Sigmoid colon (tissue), 7 donors: ENCODE results near the gene TNFAIP8L3. TPM values are rescaled to one million over a fixed set of nuclear protein-coding genes. Genes with fewer than 3 reads are reported as not detected.
"Not testable (repeated sequence)": the region's sequence is repeated elsewhere in the genome, so short reads cannot be mapped to it uniquely, and the experiment has no call there.

ENCODE experiments used
- DNase-seq: peaks from one replicate; pipeline ENCODE4 v3.0.0-alpha.2; 2019
- H3K27ac ChIP-seq, 4 donors: fragments of 200-600 bp; sonication (generic); one replicate each; pipeline ENCODE4 v1.5.1; 2016 to 2019; ENCODE audit warnings: mild to moderate bottlenecking in 1 of 4
- H3K27me3 ChIP-seq, 3 donors: fragments of 200-600 bp; sonication (generic); one replicate each; pipeline ENCODE4 v1.5.1; 2019; ENCODE audit warnings: mild to moderate bottlenecking in 1 of 3
- H3K36me3 ChIP-seq, 4 donors: fragments of 200-600 bp; sonication (generic); one replicate each; pipeline ENCODE4 v1.5.1; 2016 to 2019
- H3K4me1 ChIP-seq, 4 donors: fragments of 200-600 bp; sonication (generic); one replicate each; pipeline ENCODE4 v1.5.1; 2017 to 2019
- H3K4me3 ChIP-seq, 4 donors: fragments of 200-600 bp; sonication (generic); one replicate each; pipeline ENCODE4 v1.5.1; 2017 to 2019; ENCODE audit warnings: mild to moderate bottlenecking in 2 of 4, moderate library complexity in 1 of 4
- H3K9me3 ChIP-seq, 4 donors: fragments of 200-600 bp in 3 of 4; sonication (generic) in 3 of 4; one replicate each; pipeline versions ENCODE4 v1.5.1 to v1.6.1; 2013 to 2019
- EP300 ChIP-seq, 4 donors: sonication (generic); formaldehyde crosslinking; IDR thresholded peaks; one replicate each; pipeline ENCODE4 v1.6.1; 2017; ENCODE audit warnings: antibody characterized with exemption in 4 of 4
- POLR2A ChIP-seq, 2 donors: fragments of 450-650 bp; IDR thresholded peaks; one replicate each; pipeline ENCODE4 v1.6.1; 2016; ENCODE audit warnings: antibody characterized with exemption in 2 of 2, mild to moderate bottlenecking in 2 of 2, moderate library complexity in 2 of 2
- POLR2AphosphoS5 ChIP-seq, 4 donors: sonication (generic); formaldehyde crosslinking; IDR thresholded peaks; one replicate each; pipeline ENCODE4 v1.6.1; 2017; ENCODE audit warnings: antibody characterized with exemption in 4 of 4
- WGBS, 2 donors: extraction: QIAGEN DNeasy Blood & Tissue Kit; methylation state at CpG; one replicate each; pipeline ENCODE4 v1.1.7; 2013; 5-methylcytosine and 5-hydroxymethylcytosine counted together
- intact Hi-C: fragments of 100-400 bp; cut with DNase I; formaldehyde crosslinking; loops from one replicate; pipeline ENCODE4 v1.15.1; 2023
- polyA plus RNA-seq, 3 donors: library from polyadenylated mRNA; stranded (reverse); fragments of 200-250 nt; gene quantifications; one replicate each; pipeline ENCODE4 v1.2.3, GENCODE V29; 2013
- total RNA-seq, 4 donors: library from RNA; depleted of rRNA; stranded (reverse); fragments of >200 nt; gene quantifications; one replicate each; pipeline ENCODE4 v1.1.0, GENCODE V29; 2016
- TF ChIP-seq, protein P1 (sequence below), 4 experiments: fragments of 450-650 bp in 3 of 4; fragments of 200-600 bp in 1 of 4; IDR thresholded peaks; one replicate each; pipeline ENCODE4 v1.5.1; 2016 to 2019; ENCODE audit warnings: antibody characterized with exemption in 4 of 4, mild to moderate bottlenecking in 3 of 4, moderate library complexity in 2 of 4
- donor health status: healthy with polysubstance abuse.
- donor health status: Bipolar disorder and iron deficiency.
- donor health status: healthy.

The TNFAIP8L3 gene
- total and polyA plus RNA-seq, 7 donors, result 6.1 to 13.5 (median 9.2) TPM

DNA sequence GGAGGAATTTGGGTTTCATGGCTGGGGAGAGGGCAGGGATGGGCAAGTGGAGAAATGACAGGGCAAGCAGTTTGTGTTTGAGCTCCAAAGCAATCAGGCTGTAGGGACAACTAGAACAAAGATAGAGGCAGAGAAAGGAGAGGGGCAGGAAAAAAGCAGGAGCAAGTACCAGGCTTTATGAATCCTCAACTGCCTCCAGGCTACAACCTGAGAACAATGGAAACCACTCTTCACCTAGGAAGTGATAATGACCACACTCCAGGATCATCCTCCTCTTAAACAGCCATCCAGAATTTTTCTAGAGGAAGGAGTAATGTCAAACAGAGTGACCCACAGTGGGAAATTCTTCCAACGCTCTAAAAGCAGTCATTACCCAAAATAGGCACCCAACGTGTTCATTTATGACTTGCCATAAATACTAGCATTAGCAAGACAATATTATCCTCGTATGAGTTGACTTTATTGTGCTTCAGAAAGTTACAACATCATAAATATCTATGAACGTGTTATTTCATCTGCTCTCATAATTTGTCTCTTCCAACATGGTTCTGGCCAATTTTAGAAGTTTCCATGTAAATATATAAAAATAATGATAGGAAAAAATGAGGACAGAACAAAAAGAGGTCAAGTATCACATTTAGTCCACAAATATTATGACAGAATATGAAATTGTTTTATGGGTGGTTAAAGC is 50.5 kb downstream of the TNFAIP8L3 start:
- no peak for DNase-seq
- Histone ChIP-seq H3K9me3 (no peaks in the 10 kb centered on the region), H3K4me3 (no peak overlapping the region), H3K27me3 (no peaks in the 10 kb centered on the region), H3K36me3 (no peaks in the 10 kb centered on the region), H3K27ac (peak overlapping the region in 3 of 4 donors; percentile 30 to 71 (median 61)), H3K4me1 (peaks cover 0 to 30% (median 23%) of the 10 kb centered on the region in 4 donors)
- WGBS, 2 donors, result 35 to 60% methylated on average over 4 of the region's 4 CpGs
- TF ChIP-seq, protein P1, sequence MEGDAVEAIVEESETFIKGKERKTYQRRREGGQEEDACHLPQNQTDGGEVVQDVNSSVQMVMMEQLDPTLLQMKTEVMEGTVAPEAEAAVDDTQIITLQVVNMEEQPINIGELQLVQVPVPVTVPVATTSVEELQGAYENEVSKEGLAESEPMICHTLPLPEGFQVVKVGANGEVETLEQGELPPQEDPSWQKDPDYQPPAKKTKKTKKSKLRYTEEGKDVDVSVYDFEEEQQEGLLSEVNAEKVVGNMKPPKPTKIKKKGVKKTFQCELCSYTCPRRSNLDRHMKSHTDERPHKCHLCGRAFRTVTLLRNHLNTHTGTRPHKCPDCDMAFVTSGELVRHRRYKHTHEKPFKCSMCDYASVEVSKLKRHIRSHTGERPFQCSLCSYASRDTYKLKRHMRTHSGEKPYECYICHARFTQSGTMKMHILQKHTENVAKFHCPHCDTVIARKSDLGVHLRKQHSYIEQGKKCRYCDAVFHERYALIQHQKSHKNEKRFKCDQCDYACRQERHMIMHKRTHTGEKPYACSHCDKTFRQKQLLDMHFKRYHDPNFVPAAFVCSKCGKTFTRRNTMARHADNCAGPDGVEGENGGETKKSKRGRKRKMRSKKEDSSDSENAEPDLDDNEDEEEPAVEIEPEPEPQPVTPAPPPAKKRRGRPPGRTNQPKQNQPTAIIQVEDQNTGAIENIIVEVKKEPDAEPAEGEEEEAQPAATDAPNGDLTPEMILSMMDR (IDR thresholded peaks at IDR 0.05), result no peak
- TF ChIP-seq POLR2A (IDR thresholded peaks at IDR 0.05) (no peak), EP300 (IDR thresholded peaks at IDR 0.05) (peak; percentile 34 to 72 (median 38)), POLR2AphosphoS5 (IDR thresholded peaks at IDR 0.05) (peak; percentile 82 to 89 (median 84))
- intact Hi-C loops, result loop anchor here (10.0 kb wide), 1 partner anchor 51 kb away; the partner anchor contains the start of gene TNFAIP8L3

DNA sequence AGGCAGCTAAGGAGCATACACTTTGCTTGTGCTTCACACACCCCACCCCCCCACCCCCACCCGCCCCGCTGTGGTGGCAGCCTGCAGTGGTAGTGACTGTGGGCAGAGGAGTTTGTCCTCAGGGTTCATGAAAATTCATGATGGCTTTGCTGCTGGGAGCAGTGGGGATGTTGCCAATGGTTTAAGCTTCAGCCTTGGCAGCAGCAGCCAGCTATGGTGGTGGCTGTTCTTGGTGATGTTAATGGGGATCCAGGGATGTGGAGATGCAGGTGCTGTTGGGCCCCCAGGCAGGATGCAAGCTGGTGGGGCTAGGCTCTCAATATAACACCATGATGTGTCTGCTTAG is 55.8 kb downstream of the TNFAIP8L3 start:
- no peaks in the 10 kb centered on the region for H3K27me3 ChIP-seq
- no peak overlapping the region for H3K27ac ChIP-seq
- H3K36me3 ChIP-seq, result no peaks in the 10 kb centered on the region
- H3K4me3 ChIP-seq, result no peak overlapping the region
- TF ChIP-seq POLR2AphosphoS5 (IDR thresholded peaks at IDR 0.05) (no peak), EP300 (IDR thresholded peaks at IDR 0.05) (no peak), POLR2A (IDR thresholded peaks at IDR 0.05) (no peak)
- TF ChIP-seq, protein P1 (IDR thresholded peaks at IDR 0.05), result no peak
- intact Hi-C loops, result no loop called here
- 94 to 95% methylated on average over 2 of the region's 2 CpGs for WGBS, 2 donors
- peaks cover 0 to 5% (median 0%) of the 10 kb centered on the region in 4 donors for H3K4me1 ChIP-seq
- H3K9me3 ChIP-seq, result no peaks in the 10 kb centered on the region
- no peak for DNase-seq

DNA sequence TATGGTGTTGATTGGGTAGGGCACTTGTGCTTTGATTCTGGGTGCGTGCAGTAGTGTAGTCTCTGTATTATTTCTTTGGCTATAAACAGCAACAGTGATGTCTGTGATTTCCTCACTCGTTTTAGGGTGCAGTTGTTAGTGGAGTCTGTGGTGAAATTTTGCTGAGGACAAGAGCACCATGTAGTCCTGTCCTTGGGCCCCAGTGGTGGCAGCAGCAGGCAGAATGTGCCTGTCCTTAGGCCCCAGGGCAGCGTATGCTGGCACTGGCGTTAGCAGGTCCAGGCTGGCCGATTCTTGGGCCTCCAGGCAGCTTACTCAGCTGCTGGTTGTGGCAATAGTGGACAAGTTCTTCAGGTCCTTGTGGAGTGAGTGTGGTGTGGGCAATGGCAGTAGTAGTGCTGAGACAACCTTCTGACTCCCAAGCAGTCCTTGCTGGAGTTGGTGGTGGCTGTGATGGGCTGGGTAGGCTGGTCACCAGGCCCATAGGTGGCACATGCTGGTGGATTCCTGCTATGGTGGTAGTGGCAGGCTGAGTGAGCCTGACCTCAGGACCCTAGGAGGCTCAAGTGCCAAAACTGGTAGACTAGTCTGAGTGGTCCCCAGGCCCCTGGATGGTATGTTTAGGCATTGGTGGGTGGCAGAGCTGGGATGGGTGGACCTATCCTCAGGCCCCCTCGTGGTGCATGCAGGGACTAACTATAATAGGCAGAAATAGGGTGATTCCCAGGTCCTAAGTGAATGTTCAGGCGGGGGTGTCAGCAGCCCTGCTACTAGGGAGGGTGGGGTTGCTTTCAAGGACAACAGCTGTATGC is 56.3 kb downstream of the TNFAIP8L3 start:
- intact Hi-C loops, result no loop called here
- H3K4me3 ChIP-seq, result no peak overlapping the region
- DNase-seq, result no peak
- no peak for TF ChIP-seq EP300 (IDR thresholded peaks at IDR 0.05)
- TF ChIP-seq, protein P1 (IDR thresholded peaks at IDR 0.05), result no peak
- TF ChIP-seq POLR2A (IDR thresholded peaks at IDR 0.05), result no peak
- TF ChIP-seq POLR2AphosphoS5 (IDR thresholded peaks at IDR 0.05), result no peak
- WGBS, 2 donors, result 92 to 93% methylated on average over 7 of the region's 7 CpGs
- no peak overlapping the region for H3K27ac ChIP-seq
- no peaks in the 10 kb centered on the region for H3K36me3 ChIP-seq
- H3K9me3 ChIP-seq, result no peaks in the 10 kb centered on the region
- no peaks in the 10 kb centered on the region for H3K27me3 ChIP-seq
- H3K4me1 ChIP-seq, result no peaks in the 10 kb centered on the region

DNA sequence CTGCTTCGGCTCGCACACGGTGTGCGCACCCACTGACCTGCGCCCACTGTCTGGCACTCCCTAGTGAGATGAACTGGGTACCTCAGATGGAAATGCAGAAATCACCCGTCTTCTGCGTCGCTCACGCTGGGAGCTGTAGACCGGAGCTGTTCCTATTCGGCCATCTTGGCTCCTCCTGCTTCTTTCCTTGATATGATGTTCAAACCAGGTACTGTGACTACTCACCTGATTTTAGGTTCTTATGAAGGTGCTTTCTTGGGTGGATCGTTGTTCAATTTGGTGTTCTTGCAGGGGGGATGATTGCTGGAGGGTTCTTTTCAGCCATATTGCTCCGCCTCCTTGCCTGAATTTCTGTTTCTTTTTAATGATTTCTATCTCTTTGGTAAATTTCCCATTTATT is 57.2 kb downstream of the TNFAIP8L3 start:
- WGBS, 2 donors, result 64 to 97% methylated on average over 13 of the region's 13 CpGs
- H3K36me3 ChIP-seq, DNase-seq, H3K4me3 ChIP-seq, H3K4me1 ChIP-seq, intact Hi-C loops, H3K9me3 ChIP-seq, H3K27me3 ChIP-seq, H3K27ac ChIP-seq: not testable (repeated sequence)

DNA sequence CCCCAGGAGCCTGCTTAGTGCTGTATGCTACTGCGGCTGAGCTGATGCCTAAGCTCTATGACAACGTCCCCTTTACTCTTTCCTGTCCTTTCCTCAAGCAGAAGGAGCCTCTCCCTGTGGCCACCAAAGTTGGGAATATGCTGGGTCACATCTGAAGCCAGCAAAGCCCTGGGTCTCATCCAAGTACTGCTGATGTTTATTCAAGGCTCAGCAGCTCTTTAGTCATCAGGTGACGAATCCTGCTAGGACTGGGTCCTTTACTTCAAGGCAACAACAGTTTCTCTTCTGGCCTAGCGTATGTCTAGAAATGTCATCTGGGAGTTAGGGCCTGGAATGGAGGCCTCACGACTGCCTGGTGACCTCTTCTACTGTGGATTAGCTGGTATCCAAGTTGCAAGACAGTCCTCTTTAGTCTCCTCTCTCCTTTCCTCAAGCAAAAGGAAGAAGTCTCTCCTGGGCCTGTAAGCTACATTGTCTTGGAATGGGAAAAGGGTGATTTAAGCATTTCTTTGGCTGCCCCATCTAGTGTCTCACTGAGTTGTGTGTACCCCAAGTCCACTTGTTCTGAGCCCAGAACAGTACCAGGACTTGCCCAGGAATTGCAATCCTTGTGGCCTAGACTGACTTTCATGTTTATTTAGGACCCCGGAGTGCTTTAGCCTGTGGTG is 63.9 kb downstream of the TNFAIP8L3 start:
- intact Hi-C loops, result no loop called here
- WGBS, 2 donors, result 78 to 83% methylated on average over 6 of the region's 6 CpGs
- Histone ChIP-seq H3K4me1 (peaks cover 0 to 14% (median 10%) of the 10 kb centered on the region in 4 donors), H3K27me3 (no peaks in the 10 kb centered on the region), H3K36me3 (no peaks in the 10 kb centered on the region), H3K9me3 (no peaks in the 10 kb centered on the region), H3K27ac (peak overlapping the region in 1 of 4 donors; percentile 48), H3K4me3 (no peak overlapping the region)
- no peak for DNase-seq
- TF ChIP-seq POLR2A (IDR thresholded peaks at IDR 0.05) (no peak), EP300 (IDR thresholded peaks at IDR 0.05) (no peak), POLR2AphosphoS5 (IDR thresholded peaks at IDR 0.05) (peak in 2 of 4 donors; percentile 23 to 55)
- TF ChIP-seq, protein P1 (IDR thresholded peaks at IDR 0.05), result no peak
